A673 (cell line): ENCODE results near the gene ESR1.

Source experiments
- CTCF ChIP-seq: fragments of 300-800, 200-600 bp; sonication (generic); conservative IDR thresholded peaks from 2 replicates; pipeline ENCODE4 v1.5.1; 2017; ENCODE audit warnings: low read depth, mild to moderate bottlenecking, antibody characterized with exemption, low read length, moderate library complexity, mixed read lengths
- EZH2 ChIP-seq: fragments of 200-600 bp; sonication (generic); IDR thresholded peaks from 2 replicates; pipeline ENCODE4 v1.6.1; 2017; ENCODE audit warnings: borderline replicate concordance, low read depth, mild to moderate bottlenecking, mixed read lengths, antibody characterized with exemption, low read length; ENCODE audit not compliant: poor library complexity, severe bottlenecking

DNA sequence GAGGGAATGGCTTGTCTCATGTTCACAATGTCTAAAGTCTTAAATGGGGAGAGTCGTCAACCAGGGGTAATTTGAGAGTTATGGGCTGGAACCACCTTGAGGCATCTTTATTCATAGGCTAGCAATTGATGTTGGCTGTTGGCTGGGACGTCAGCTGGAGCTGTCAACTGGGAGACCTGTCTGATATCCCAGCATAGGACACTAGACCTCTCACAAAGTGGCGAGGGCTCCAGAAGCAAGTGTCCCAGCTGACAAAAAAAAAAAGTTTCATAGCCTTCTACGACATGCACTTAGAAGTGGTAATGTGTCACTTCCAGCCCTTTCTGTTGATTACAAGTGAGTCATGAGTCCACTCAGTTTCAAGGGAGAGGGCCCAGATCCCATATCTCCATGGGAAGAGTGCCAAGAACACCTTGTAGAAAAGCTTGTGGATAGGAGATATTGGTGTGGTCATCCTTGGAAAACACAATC is 278.0 kb downstream of the ESR1 start:
- TF ChIP-seq CTCF = no peak
- no peak for TF ChIP-seq EZH2
